ENCODE results near the gene GCK.

GCK gene

GRCh38 chr7:44153948-44154335 is 35.3 kb downstream of the GCK start:
- no peak for FAIRE-seq

GRCh38 chr7:44152971-44153947 is 36.0 kb downstream of the GCK start:
- FAIRE-seq = no peak

GRCh38 chr7:44151956-44152355 is 37.3 kb downstream of the GCK start:
- no peak for FAIRE-seq

- FAIRE-seq = no peak
These were observed 38.0 kb downstream of the GCK start for GRCh38 chr7:44150966-44151941.

GRCh38 chr7:44150466-44150832 is 38.8 kb downstream of the GCK start:
- FAIRE-seq = no peak

GRCh38 chr7:44149571-44150465 is 39.4 kb downstream of the GCK start:
- FAIRE-seq = no peak

- no peak for FAIRE-seq
These were observed 40.2 kb downstream of the GCK start for GRCh38 chr7:44148961-44149536.

- FAIRE-seq = no peak
These were observed 41.1 kb downstream of the GCK start for GRCh38 chr7:44148166-44148565.

GRCh38 chr7:44147026-44147991 is 41.9 kb downstream of the GCK start:
- no peak for FAIRE-seq

- FAIRE-seq = no peak
These were observed 43.0 kb downstream of the GCK start for GRCh38 chr7:44145969-44146911.

- no peak for FAIRE-seq
These were observed 43.7 kb downstream of the GCK start for GRCh38 chr7:44145479-44145968.

GRCh38 chr7:44144968-44145478 is 44.2 kb downstream of the GCK start:
- FAIRE-seq = no peak

GRCh38 chr7:44144426-44144967 is 44.7 kb downstream of the GCK start:
- FAIRE-seq = no peak

GRCh38 chr7:44143646-44144250 is 45.5 kb downstream of the GCK start:
- no peak for FAIRE-seq

- no peak for FAIRE-seq
These were observed 47.2 kb downstream of the GCK start for GRCh38 chr7:44142028-44142427.

GRCh38 chr7:44141221-44141850 is 47.9 kb downstream of the GCK start, which contains the start of gene MYL7:
TSS of gene MYL7 (minus strand) at chr7:44141332. CDS start at chr7:44141305, 27 bp downstream.
- no peak for FAIRE-seq

- FAIRE-seq = no peak
These were observed 48.9 kb downstream of the GCK start for GRCh38 chr7:44140341-44140740.

Measured in colon (tissue), 2 donors.